ENCODE results near the gene TEDC2.

Gene TEDC2

DNA sequence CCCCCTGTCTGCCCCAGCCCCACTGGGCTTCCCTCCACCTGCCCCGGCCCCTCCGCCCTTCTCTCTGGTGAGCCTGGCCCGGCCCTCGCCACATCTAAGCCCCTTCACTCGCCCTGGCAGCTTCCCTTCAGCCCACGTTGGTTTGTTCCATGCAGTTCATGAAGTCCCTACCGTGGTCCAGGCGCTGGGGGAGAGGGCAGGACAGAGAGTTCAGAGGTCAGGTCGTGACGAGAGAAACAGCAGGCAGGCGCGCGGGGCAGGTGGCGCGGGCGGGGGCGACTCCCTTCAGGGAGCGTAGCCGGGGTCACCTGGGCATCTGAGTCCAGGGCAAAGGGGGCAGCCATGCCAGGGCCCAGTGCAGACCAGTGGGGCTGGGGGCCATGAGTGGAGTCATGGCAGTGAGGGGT lies 8.9 kb upstream of the TEDC2 start:
- no peak for DNase-seq (ENCODE audit: low read depth, low spot score)
- in situ Hi-C loops (cut with HindIII; ENCODE audit: low sequenced_read_pairs), result no loop called here
- TF ChIP-seq, protein P1, sequence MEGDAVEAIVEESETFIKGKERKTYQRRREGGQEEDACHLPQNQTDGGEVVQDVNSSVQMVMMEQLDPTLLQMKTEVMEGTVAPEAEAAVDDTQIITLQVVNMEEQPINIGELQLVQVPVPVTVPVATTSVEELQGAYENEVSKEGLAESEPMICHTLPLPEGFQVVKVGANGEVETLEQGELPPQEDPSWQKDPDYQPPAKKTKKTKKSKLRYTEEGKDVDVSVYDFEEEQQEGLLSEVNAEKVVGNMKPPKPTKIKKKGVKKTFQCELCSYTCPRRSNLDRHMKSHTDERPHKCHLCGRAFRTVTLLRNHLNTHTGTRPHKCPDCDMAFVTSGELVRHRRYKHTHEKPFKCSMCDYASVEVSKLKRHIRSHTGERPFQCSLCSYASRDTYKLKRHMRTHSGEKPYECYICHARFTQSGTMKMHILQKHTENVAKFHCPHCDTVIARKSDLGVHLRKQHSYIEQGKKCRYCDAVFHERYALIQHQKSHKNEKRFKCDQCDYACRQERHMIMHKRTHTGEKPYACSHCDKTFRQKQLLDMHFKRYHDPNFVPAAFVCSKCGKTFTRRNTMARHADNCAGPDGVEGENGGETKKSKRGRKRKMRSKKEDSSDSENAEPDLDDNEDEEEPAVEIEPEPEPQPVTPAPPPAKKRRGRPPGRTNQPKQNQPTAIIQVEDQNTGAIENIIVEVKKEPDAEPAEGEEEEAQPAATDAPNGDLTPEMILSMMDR (IDR thresholded peaks at IDR 0.05; ENCODE audit: low read depth, low read length), result no peak
- no peak overlapping the region for H3K4me3 ChIP-seq (ENCODE audit: low read depth, low read length)

DNA sequence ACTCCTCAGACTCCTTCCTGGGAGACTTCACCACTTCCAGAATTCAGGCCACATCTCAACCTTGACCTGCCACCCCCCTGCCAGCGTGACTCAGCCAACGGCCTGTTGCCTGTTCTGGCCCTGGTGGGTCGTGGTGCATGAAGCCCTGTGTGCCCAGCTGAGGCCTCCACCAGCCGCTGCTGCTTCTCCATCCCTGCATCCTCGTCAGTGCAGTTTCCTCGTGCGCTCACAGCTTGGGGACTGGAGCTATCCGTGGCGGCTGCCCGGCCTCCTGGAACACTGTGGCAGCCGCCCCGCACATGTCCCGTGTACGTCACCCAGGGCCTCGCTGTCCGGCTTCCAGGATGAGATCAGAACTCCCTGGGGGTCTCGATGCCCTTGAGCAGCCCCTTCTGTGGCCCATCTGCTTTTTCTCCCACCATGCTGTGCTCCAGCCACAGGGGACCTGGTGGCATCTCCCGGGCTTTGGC lies 8.0 kb upstream of the TEDC2 start:
- TF ChIP-seq, protein P1 (IDR thresholded peaks at IDR 0.05; ENCODE audit: low read depth, low read length), result no peak
- no peak for DNase-seq (ENCODE audit: low read depth, low spot score)
- in situ Hi-C loops (cut with HindIII; ENCODE audit: low sequenced_read_pairs), result no loop called here
- no peak overlapping the region for H3K4me3 ChIP-seq (ENCODE audit: low read depth, low read length)

GRCh38 chr16:2452650-2453049 lies 7.3 kb upstream of the TEDC2 start:
- TF ChIP-seq, protein P1 (IDR thresholded peaks at IDR 0.05; ENCODE audit: low read depth, low read length), result no peak
- in situ Hi-C loops (cut with HindIII; ENCODE audit: low sequenced_read_pairs), result no loop called here
- no peak overlapping the region for H3K4me3 ChIP-seq (ENCODE audit: low read depth, low read length)

GRCh38 chr16:2455081-2455845 lies 4.6 kb upstream of the TEDC2 start:
- DNase-seq (ENCODE audit: low read depth, low spot score), result no peak
- in situ Hi-C loops (cut with HindIII; ENCODE audit: low sequenced_read_pairs), result no loop called here
- H3K4me3 ChIP-seq (ENCODE audit: low read depth, low read length), result no peak overlapping the region
- TF ChIP-seq, protein P1 (IDR thresholded peaks at IDR 0.05; ENCODE audit: low read depth, low read length), result no peak

More at GRCh38 chr16:2452650-2453049, 7.3 kb upstream of the TEDC2 start:
- DNase-seq (ENCODE audit: low read depth, low spot score), result no peak

DNA sequence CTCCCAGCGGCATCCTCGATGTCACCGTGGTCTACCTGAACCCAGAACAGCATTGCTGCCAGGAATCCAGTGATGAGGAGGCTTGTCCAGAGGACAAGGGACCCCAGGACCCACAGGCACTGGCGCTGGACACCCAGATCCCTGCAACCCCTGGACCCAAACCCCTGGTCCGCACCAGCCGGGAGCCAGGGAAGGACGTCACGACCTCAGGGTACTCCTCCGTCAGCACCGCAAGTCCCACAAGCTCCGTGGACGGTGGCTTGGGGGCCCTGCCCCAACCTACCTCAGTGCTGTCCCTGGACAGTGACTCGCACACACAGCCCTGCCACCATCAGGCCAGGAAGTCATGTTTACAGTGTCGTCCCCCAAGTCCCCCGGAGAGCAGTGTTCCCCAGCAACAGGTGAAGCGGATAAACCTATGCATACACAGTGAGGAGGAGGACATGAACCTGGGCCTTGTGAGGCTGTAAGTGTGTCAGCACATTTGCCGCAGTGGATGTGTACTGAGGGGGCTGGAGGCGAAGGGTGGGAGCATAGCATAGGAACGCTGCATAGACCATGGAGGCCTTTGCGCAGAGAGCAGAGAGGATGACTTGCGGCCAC lies 3.3 kb upstream of the TEDC2 start:
- no peak overlapping the region for H3K4me3 ChIP-seq (ENCODE audit: low read depth, low read length)
- TF ChIP-seq, protein P1 (IDR thresholded peaks at IDR 0.05; ENCODE audit: low read depth, low read length), result no peak
- in situ Hi-C loops (cut with HindIII; ENCODE audit: low sequenced_read_pairs), result no loop called here
- no peak for DNase-seq (ENCODE audit: low read depth, low spot score)

GRCh38 chr16:2457267-2457666 lies 2.6 kb upstream of the TEDC2 start:
- TF ChIP-seq, protein P1 (IDR thresholded peaks at IDR 0.05; ENCODE audit: low read depth, low read length), result no peak
- in situ Hi-C loops (cut with HindIII; ENCODE audit: low sequenced_read_pairs), result no loop called here
- no peak overlapping the region for H3K4me3 ChIP-seq (ENCODE audit: low read depth, low read length)
- no peak for DNase-seq (ENCODE audit: low read depth, low spot score)
